Stimulated activated CD4-positive, alpha-beta T cell treated with anti-CD3 and anti-CD28 coated beads, Interleukin-1b, Interleukin-23, amount 100 ng/mL, for 24 hours (primary cell): Measurements from ENCODE around the gene OR2V2.
"Not testable (repeated sequence)": the region's sequence is repeated elsewhere in the genome, so short reads cannot be mapped to it uniquely, and the experiment has no call there.

Experiments used
- DNase-seq, 4 experiments: peaks; one replicate each; pipeline ENCODE4 v3.0.0-alpha.2; 2020; ENCODE audit warnings: low read depth in 4 of 4, low spot score in 1 of 4

Gene OR2V2

DNA sequence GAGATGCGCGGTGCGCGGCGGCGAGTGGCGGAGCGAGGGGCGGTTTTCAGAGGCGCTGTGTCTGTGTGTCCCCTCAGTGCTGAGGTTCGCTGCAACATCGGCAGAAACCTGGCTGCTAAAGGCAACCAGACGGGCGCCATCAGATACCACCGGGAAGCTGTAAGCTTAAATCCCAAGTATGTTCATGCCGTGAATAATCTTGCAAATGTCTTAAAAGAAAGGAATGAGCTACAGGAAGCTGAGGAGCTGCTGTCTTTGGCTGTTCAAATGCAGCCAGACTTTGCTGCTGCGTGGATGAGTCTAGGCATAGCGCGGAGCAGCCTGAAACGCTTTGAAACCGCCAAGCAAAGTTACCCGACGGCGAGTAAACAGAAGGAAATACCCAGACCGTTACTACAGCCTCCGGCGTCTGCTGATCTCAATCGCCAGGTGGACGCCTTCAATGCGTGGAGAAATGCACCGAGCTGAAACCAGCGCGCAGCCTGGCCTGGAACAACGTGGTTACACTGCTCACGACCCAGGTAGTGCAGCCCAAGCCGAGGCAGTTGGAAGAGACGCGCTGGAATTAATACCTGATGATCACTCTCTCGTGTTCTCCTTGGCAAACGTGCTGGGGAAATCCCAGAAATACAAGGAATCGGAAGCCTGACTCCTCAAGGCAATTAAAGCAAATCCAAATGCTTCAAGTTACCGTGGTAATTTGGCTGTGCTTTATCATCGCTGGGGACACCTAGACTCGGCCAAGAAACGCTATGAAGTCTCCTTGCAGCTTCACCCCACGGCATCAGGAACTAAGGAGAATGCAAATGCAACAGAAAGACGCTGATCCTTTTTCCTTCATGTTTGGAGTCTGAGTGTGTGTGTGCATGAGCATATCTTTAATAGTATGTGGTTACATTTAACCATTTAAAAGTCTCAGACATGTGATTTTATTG, 32.3 kb upstream of the OR2V2 start:
- no peak for DNase-seq

DNA sequence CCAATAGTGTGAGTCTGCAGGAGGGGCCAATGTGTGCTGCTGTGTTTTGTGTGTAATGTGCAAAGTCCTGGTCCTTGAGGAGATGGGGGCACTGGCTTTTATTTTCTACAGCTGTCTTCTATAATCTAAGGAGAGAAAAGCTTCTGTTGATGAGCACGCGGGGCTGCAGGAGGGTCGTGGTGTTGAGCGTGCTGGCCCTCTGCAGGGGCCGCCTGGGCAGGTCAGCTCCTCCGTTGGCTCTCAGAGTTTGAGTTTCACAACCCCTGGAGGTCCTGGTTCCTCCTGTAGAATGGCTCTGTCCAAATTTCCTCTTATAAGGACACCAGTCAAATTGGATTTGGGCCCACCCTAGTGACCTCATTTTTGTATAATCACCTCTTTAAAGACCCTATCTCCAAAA, 29.0 kb upstream of the OR2V2 start:
- DNase-seq = no peak

DNA sequence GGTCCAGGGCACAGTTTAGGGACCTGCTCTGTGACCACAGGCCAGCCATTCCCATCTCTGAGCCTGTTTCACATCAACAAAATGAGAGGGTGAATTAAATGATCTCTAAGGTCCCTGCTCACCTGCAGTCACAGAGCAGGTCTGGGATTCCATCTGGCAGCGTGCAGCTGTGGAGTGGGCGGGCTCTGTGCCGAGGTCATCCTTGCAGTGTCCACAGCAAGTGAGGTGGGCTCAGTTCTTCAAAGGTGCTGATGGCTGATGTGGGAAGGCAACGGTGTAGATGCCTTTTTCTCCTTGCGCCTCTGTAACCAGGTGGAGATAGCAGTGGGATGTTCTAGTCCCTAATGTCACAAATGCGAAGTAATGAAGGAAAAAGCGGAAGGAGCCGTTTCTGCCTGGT, 28.3 kb upstream of the OR2V2 start:
- no peak for DNase-seq

DNA sequence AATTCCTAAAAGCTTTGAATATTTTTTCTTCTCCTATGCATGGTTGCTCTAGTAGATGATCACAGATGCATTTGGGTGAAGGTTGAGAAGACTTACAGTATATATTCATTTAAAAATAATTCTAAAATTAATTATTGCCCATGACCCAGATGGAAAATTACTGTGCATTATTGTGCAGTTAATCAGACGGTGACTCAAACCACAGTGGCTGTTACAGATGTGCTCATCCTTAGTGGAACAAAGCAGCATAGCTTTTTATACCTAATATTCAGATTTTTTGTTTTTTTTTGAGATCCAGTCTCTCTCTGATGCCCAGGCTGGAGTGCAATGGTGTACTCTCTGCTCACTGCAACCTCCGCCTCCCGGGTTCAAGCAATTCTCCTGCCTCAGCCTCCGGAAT, 27.1 kb upstream of the OR2V2 start:
- no peak for DNase-seq

DNA sequence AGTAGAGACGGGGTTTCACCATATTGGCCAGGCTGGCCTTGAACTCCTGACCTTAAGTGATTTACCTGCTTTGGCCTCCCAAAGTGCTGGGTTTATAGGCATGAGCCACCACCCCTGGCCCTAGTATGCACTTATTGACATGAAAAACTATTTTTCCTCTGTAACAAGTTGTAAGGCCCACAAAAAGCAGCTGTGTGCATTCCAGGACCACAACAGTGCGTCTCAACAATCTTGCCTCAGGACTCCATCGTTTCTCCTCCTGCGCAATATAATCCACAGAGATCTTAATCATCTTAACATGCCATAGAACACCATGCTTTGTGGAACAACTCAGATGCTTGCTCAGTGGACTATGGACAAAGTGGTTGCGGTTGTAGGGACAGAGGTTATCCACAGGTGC, 26.6 kb upstream of the OR2V2 start:
- no peak for DNase-seq

DNA sequence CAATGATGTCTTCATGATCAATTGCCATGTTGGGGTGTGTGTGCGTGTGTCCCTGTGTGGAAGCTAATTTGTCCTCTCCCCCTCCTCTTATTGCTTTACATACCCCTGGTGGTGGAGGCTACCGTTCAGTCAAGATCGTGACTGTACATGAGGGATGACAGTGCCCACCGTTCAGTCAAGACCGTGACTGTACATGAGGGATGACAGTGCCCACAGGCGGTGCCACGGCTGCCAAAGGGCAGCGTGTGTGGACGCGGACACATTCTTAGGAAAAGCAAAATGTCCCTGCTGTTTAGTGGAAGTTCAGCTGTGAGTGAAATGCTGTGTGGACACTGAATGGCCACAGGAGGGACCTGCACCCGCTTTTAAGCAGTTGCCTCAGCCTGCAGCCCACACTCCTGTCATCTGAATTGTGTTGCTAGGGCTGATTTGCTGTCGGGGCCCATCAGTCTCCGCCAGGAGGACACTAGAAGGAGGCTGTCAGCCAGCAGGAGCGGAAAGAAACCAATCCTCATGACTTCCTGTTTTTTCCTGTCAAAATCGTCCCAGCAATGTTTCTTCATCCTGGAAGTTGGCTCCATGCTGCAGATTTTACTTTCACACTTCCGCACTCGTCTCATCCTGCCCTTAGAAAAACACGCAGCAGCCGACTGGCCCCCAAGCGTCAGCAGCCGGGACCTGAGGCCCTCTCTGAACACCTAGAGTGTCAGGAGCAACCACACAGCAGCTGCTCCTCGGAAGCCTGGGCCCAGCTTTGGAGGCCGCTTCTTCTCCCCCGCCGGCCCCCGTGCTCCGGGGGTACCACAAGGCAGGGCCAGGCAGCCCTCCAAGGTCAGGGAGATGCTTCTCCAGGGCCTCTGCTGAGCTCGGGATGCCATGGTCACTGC, 25.5 kb upstream of the OR2V2 start:
- no peak for DNase-seq

DNA sequence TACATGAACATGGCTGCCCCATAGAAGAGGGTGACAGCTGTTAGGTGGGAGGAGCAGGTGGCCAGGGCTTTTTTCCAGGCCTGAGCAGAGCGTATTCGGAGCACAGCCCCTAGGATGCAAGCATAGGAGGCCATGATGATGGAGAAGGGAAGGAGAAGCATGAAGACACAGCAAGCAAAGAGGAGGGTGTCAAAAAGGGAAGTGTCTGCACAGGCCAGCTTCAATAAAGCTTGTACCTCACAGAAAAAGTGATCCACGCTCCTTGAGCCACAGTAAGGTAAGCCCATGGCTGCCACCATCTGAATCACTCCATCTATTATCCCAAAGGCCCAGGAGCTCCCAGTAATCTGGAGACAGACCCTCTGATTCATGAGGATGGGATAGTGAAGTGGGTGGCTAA, 22.9 kb upstream of the OR2V2 start:
- DNase-seq = no peak

DNA sequence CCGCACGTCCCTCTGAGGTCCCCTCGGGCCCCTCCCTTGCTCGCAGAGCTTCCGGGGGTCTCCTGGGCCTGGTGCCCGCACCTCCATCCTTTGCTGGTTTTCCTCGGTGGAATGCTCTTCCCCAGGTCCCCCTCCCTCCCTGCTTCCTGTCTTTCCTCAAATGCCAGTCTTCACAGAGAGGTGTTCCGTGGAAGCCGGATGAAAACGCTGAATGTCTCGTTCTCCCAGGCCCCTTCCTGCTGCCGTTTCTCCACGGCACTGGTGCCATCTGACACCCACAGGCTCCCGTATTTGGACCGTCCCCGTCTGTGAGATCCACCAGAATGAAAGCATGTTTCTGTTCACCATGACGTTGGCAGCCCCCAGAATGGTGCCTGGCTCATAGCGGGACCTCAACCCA, 20.5 kb upstream of the OR2V2 start:
- DNase-seq = no peak

DNA sequence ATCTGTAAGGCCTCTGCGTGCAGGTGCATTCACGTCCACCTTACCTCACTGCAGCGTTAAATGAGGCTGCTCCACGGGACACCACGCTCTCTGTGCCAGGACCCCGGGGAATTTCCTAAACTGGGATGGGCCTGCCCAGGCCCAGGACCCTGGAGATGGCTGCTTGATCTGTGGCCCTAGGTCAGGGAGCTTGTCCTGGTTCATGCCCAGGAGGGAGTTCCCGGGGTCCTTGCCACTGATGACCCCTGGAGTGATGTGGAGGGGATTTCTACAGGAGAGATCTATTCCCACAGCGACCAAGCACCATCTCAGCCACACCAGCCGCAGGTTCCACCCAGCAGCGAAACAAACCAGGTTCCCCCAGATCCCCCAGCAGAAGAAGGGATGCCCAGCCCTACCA, 19.9 kb upstream of the OR2V2 start:
- DNase-seq = no peak

DNA sequence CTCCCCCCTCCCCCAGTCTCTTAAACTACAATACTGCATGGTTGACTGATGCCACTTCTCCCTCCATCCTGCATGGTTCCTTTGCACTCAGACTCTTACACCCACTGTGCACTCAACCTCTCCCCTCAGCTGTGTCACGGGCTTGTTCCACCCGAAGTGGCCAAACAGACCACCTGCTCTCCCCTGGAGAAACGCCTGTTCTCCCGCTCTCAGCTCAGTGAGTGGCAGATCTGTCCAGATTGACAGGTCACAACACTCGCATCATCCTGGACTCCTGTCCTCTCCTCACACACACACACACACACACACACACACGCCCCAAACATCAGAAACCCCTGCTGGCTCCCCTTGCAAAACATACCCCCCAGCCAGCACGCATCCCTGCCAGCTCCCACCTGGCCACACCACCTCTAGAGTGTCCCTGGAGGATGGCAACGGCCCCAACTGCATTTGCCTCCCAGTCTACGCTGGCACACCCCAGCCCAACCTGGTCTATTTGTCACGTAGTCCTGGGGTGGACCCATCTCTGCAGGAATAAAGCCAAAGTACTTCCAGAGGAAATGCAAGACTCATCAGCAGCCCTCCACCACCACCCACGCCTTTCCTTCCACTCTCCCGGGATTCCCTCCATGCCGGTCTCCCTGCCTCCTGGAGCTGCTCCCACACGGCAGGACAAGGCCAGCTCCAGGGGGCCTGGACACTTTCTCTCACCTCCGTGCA, 19.3 kb upstream of the OR2V2 start:
- DNase-seq = no peak

DNA sequence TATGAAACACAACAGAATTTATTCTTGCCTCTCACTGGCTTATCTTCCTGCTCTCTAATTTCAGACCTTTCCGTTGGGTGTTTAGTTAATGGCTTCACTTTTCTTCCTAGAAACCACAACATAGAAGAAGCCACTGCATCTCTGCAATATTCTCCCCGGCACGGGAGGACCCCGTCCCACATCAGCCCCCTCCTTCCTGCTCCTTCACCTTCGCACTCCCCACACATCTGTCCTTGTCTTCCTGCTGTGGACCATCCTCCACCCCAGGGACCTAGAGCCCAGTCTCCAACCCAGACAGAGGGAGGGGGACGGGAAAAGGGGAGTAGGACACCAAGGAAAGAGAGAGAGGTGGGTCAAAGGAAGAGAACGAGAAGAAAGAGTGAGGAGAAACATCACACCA, 17.8 kb upstream of the OR2V2 start:
- DNase-seq = no peak

DNA sequence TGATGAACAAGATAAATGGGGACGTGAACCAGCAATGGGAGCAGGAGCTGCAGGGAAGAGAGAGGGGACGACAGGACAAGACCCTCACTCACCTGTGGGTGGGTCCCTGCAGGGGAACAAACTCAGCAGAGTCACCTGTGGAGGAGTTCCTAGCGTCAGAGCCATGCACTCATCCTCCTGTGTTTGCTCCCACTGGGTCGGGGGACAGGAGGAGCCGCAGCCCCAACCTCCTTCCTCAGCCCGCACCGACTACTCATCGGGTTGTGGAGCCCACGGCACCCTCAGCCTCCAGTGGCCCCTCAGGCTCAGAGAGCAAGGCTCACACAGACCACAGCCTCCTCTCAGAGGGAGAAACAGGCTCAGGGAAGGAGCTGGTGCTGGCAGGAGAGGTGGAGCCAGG, 17.3 kb upstream of the OR2V2 start:
- not testable (repeated sequence) for DNase-seq

DNA sequence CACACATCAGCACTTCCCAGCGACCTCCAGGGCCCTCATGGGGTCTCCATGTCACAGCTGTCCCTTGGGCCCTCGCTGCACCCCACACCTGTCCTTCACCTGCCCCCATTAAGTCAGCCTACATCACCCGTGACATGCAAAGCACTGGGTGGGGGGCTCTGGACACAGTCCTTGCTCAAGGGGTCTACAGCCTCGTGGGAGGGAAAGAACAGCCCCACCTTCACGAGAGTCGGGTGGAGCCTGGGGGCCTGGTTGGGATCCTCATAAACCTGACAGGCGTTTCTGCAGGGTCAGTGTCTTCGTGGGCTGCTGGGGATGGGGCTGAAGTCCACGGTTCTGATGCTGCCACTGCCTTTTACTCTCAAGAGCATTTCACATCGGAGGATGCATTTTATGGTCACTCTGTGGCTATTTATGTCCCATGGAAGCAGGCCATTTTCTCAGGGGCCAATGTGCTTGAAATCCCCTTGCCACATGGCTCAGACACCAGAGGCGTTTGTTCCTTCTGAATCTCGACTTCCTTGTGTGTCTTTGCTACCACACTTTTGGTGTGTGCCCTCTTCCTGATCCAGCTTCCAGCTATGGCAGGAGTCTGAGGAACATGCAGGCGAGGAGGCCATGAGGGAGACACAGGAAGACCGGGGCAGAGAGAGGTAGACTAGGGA, 16.4 kb upstream of the OR2V2 start, which contains the start of gene OR2V1:
TSS of gene OR2V1 (minus strand) at position 338 of the 665 bp plus-strand sequence. CDS start 5,865 bp downstream, outside the sequence.
- no peak for DNase-seq

DNA sequence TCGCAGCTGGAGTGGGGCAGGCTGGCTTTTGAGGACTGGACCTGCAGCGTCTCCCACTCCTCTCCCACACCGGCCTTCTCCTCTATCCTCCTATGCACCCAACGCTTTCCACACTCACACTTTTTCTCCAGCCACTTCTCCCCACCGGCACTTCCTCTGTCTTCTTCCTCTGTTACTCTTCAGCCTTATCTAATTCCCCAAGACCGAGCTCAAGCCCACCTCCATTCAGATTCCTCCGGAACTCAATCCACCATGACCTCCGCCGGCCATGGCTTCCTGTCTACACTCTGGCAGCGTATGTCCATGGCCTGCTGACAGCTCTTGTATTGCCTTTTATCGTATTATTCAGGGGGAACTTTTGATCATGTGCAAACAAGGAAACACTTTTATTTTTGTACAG, 15.9 kb upstream of the OR2V2 start:
- no peak for DNase-seq

DNA sequence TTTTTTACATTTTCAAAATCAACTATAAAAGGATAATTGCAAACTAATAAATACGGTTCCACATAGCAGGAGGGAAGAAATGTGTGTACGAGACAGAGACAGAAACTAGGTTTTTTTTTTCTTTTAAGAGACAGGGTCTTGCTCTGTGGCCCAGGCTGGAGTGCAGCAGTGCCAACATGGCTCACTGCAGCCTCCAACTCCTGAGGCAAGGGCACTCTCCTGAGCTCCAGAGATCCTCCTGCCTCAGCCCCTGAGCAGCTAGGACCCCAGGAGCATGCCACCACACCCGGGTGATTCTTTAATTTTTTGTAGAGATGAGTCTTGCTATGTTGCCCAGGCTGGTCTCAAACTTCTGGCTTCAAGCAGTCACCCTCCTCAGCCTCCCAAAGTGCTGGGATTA, 14.3 kb upstream of the OR2V2 start:
- no peak for DNase-seq

DNA sequence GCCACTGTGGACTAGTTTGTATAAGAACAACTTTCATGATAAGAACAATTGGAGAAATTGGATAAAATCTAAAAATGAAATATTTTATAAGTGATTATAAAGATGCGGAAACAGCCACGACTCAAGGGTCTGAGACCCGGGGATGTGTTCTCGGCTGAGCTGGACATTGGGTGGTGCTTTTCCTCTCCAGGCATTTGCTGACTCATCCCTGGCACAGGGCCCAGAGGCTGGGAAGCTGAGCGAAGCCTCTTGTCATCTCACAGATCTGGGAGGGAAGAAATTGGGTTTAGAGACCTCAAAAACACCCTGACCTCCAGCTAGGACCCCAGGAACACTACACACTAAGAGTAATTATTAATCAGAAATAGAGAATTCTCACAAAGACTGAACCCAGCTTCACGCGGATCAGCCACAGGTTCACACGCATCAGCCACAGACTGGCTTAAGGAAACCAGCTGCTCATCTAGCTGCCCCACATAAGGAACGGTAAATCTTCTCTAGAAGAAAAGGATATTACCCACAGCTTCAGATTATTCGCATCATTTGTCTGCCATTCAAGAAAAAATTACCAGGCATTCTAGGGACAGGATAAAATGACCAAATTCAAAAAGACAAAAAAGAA, 13.7 kb upstream of the OR2V2 start:
- DNase-seq = no peak

DNA sequence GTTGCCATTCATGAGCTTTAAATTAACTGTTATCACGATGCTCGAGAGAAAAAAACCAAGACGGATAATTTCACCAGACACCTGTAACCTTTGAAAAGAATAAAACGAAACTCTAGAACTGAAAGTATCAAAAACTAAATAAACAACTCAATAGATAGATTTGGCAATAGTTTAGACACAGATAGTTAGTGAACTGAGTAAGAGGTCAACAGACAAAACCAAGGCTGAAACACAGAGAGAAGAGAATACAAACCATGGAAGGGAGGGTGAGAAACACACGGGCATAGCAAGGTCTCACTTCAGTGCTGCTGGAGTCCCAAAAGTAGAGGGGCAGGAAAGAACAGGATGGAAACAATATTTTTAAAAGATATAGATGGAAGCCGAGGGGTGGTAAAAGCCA, 13.1 kb upstream of the OR2V2 start:
- no peak for DNase-seq

DNA sequence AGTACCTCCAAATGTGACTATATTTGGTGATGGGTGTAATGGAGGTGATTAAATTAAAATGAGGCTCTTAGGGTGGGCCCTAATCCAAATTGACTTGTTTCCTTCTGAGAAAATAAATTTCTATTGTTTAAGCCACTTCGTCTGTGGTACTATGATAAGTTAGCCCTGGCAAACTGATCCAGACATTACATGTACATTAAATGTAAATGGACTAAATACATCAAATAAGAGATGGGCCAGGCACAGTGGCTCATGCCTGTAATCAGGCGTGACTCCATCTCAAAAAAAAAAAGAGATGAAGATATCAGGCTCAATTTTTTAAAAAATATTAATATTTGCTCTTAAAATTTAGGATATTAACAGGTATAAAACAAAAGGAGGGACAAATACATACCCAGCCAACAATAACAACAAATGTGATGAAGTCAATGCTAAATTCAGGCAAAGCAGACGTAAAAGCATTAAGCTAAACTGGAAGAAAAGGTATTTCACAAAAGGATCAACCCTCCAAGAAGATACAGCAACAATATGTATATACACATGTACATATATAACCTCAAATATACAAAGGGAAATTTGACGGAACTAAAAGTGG, 10.9 kb upstream of the OR2V2 start:
- DNase-seq = no peak

DNA sequence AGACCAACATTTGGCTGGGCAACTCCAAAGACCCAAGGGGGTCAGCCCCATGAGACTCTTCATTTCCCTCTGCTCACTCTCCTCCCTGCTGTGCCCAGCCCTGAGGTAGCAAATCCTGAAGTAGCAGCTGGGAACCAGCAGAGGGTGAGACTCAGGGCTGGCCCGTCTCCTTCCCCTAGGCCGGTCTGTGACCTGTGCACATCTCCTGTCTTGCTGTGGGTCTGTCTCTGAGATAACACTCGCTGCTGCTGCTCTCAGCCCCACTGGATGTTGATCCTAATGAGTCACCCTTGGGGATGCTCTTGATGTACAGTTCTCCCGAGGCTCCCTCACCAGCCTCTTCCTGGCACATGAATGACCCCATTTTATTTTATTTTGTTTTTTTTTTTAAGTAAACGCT, 9.1 kb upstream of the OR2V2 start:
- no peak for DNase-seq

DNA sequence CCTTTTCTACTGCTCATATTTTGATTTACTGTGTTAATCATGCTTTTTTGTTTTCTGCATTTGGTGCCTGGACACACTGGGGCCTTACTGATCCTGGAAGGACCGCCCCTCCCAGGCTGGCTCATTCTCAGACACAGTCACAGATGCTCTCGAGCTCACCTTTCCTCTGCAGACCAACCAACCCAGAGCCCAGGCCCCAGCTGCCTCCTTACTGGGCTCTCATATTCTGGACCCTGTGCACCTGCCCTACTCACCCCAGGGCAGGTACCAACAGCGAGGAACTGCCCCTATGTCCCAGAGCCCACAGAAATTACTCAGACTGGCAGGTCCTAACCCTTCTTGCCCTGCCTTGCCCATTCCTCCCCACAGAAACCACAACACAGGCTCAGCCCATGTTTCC, 6.6 kb upstream of the OR2V2 start:
- no peak for DNase-seq
